Prostate gland (tissue), 2 donors: Measurements from ENCODE around the gene PNPLA4. TPM values are rescaled to one million over a fixed set of nuclear protein-coding genes. Genes with fewer than 3 reads are reported as not detected.

ENCODE experiments used
- DNase-seq: peaks from one replicate; pipeline ENCODE4 v3.0.0-alpha.2; 2019; ENCODE audit warnings: low spot score
- H3K27ac ChIP-seq, 2 donors: fragments of 200-600 bp; sonication (generic); 2 replicates each; pipeline ENCODE4 v1.5.1; 2017 to 2019
- H3K27me3 ChIP-seq: fragments of 200-600 bp; sonication (generic); replicated peaks from 2 replicates; pipeline ENCODE4 v1.5.1; 2019; ENCODE audit not compliant: insufficient read depth
- H3K36me3 ChIP-seq, 2 donors: fragments of 200-600 bp; sonication (generic); 1 replicate in 1 of 2; 2 replicates in 1 of 2; pipeline versions ENCODE4 v1.5.1 to v1.8.1; 2017 to 2019
- H3K4me1 ChIP-seq: fragments of 200-600 bp; sonication (generic); replicated peaks from 2 replicates; pipeline ENCODE4 v1.5.1; 2019
- H3K4me3 ChIP-seq, 2 donors: fragments of 200-600 bp; sonication (generic); 2 replicates each; pipeline ENCODE4 v1.5.1; 2017 to 2019
- H3K9me3 ChIP-seq: fragments of 200-600 bp; sonication (generic); 2 replicates; pipeline ENCODE4 v1.5.1; 2017
- POLR2A ChIP-seq: fragments of 450-650 bp; IDR thresholded peaks from one replicate; pipeline ENCODE4 v1.6.1; 2016; ENCODE audit warnings: antibody characterized with exemption, mild to moderate bottlenecking
- POLR2AphosphoS5 ChIP-seq: sonication (generic); formaldehyde crosslinking; IDR thresholded peaks from one replicate; pipeline ENCODE4 v1.6.1; 2017; ENCODE audit warnings: antibody characterized with exemption
- WGBS: methylation state at CpG from one replicate; pipeline ENCODE4 v1.1.5; 2018; 5-methylcytosine and 5-hydroxymethylcytosine counted together
- intact Hi-C: fragments of 100-400 bp; cut with DNase I; formaldehyde crosslinking; loops from one replicate; pipeline ENCODE4 v1.14.2; 2022
- total RNA-seq, 2 donors: library from RNA; depleted of rRNA; stranded (reverse); fragments of >200 nt; gene quantifications; one replicate each; pipeline ENCODE4 v1.1.0, GENCODE V29; 2016
- TF ChIP-seq, protein P1 (sequence below), 4 experiments: fragments of 200-600 bp in 2 of 4; fragments of 450-650 bp in 2 of 4; sonication (generic) in 2 of 4; IDR thresholded peaks; 1 replicate in 3 of 4; 2 replicates in 1 of 4; pipeline ENCODE4 v1.5.1; 2016 to 2019; ENCODE audit warnings: antibody characterized with exemption in 4 of 4, mild to moderate bottlenecking in 2 of 4, moderate library complexity in 2 of 4

Gene PNPLA4
- total RNA-seq, 2 donors from 2014 or later, result 23.1 to 29.0 TPM

DNA sequence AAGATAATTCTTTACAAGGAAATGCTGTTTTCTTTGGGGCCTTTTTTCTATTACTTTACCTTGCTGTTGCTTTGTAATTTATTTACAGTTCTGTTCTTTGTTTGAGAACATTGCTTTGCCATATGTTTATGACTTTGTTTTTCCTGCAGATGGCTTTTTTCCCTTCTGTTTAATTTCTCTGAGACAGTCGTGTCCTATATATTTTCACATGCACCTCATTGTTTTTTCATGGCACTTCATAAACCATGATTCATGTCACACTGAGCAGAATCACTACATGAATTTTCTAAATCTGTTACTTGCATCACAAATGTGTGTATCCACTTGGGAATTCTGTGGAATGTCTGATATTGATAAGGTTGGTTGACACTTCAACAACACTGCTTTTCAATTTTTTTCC lies 33.0 kb upstream of the PNPLA4 start:
- intact Hi-C loops, result no loop called here
- no peaks in the 10 kb centered on the region for H3K9me3 ChIP-seq
- no peak for DNase-seq
- no peaks in the 10 kb centered on the region for H3K4me1 ChIP-seq
- TF ChIP-seq POLR2AphosphoS5 (no peak), POLR2A (no peak)
- TF ChIP-seq, protein P1, sequence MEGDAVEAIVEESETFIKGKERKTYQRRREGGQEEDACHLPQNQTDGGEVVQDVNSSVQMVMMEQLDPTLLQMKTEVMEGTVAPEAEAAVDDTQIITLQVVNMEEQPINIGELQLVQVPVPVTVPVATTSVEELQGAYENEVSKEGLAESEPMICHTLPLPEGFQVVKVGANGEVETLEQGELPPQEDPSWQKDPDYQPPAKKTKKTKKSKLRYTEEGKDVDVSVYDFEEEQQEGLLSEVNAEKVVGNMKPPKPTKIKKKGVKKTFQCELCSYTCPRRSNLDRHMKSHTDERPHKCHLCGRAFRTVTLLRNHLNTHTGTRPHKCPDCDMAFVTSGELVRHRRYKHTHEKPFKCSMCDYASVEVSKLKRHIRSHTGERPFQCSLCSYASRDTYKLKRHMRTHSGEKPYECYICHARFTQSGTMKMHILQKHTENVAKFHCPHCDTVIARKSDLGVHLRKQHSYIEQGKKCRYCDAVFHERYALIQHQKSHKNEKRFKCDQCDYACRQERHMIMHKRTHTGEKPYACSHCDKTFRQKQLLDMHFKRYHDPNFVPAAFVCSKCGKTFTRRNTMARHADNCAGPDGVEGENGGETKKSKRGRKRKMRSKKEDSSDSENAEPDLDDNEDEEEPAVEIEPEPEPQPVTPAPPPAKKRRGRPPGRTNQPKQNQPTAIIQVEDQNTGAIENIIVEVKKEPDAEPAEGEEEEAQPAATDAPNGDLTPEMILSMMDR (IDR thresholded peaks at IDR 0.05), result no peak
- H3K27ac ChIP-seq, result no peak overlapping the region
- no peaks in the 10 kb centered on the region for H3K36me3 ChIP-seq
- 63% methylated on average over 1 of the region's 1 CpG for WGBS
- no peak overlapping the region for H3K4me3 ChIP-seq
- no peaks in the 10 kb centered on the region for H3K27me3 ChIP-seq

DNA sequence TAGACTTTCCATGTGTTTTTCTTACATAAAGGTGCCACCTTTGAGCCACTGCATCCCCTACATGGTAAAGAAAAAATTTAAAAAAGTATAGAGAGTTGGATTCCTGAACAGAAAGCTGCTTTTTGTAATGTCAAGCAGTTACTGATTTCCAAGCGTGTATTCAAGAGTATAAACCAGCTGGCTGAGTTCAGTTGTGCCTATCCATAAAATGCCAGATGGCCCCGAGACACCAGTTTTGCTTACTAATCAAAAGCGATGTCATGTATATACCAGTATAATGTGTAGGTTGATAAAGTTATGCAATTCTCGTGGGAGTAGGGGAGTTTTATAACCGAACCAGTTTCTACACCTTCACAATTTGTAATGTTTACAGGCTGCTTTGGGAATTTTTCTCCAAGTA lies 26.2 kb upstream of the PNPLA4 start:
- no peaks in the 10 kb centered on the region for H3K27me3 ChIP-seq
- 26% methylated on average over 5 of the region's 5 CpGs for WGBS
- H3K36me3 ChIP-seq, result no peaks in the 10 kb centered on the region
- no peak overlapping the region for H3K4me3 ChIP-seq
- DNase-seq, result no peak
- H3K27ac ChIP-seq, result no peak overlapping the region
- no peaks in the 10 kb centered on the region for H3K9me3 ChIP-seq
- TF ChIP-seq POLR2AphosphoS5 (no peak), POLR2A (no peak)
- TF ChIP-seq, protein P1 (IDR thresholded peaks at IDR 0.05), result no peak
- no peaks in the 10 kb centered on the region for H3K4me1 ChIP-seq
- intact Hi-C loops, result no loop called here

DNA sequence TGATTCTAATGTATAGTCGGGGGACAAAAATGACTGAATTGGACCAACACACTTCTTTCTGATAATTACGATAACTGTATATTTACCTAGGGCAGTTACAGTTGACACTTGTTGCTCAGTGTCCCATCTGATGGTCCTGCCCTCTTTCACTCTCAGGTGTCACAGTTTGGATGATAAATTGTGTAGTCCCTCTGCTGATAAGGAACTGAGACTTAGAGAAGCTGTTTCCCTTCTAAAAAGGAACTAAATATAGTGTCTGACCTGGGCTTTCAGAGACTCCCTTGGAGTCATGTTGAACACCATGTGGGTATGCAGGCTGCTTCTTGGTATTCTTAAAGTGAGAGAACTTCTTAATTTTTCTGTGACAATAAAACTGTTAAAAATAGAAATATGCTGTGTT lies 23.7 kb upstream of the PNPLA4 start:
- no peak for DNase-seq
- Histone ChIP-seq H3K27ac (no peak overlapping the region), H3K4me1 (no peaks in the 10 kb centered on the region), H3K27me3 (no peaks in the 10 kb centered on the region), H3K9me3 (no peaks in the 10 kb centered on the region), H3K4me3 (no peak overlapping the region), H3K36me3 (no peaks in the 10 kb centered on the region)
- intact Hi-C loops, result no loop called here
- TF ChIP-seq, protein P1 (IDR thresholded peaks at IDR 0.05), result no peak
- 85% methylated on average over 2 of the region's 2 CpGs for WGBS

DNA sequence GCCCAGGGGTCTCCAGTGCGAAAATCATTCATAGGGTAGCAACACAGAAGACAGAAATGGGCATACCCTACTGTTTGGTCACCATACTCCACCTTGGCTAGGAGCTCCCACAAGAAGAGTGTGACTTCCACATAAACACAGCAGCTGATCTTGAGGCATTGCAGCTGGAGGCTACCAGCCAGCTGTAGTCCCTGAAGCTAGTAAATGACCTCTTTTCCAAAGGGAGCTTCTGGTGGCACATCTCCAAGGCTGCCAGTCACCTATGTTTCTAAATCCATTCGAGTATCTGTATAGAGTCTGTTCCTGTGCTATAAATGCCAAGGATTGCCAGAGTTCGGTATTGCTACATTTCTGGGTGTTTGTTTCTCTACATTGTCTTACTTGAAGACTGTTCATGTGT lies 21.3 kb upstream of the PNPLA4 start:
- TF ChIP-seq POLR2A (no peak), POLR2AphosphoS5 (no peak)
- TF ChIP-seq, protein P1 (IDR thresholded peaks at IDR 0.05), result no peak
- Histone ChIP-seq H3K9me3 (no peaks in the 10 kb centered on the region), H3K4me1 (no peaks in the 10 kb centered on the region), H3K27ac (no peak overlapping the region), H3K4me3 (no peak overlapping the region), H3K36me3 (no peaks in the 10 kb centered on the region), H3K27me3 (no peaks in the 10 kb centered on the region)
- no peak for DNase-seq
- 43% methylated on average over 3 of the region's 3 CpGs for WGBS
- intact Hi-C loops, result no loop called here

DNA sequence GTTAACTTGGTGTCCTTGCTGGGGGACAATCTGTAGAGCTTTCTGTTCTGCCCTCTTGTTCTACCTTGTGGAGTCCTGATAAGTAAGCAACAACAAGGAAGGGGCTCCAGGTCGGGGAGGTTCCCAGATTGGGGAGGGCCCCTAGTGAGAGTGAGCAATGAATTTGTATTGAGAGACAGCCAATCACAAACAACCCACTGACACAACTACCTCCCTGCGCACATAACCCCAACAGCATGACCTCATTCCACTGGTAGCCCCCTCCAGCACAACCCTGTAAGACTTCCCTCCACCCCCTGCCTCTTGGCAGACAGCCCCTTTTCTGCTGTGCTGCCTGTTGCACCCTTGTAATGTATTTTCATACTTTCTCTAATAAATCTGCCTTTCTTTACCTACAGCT lies 19.7 kb upstream of the PNPLA4 start:
- Histone ChIP-seq H3K27ac (no peak overlapping the region), H3K36me3 (no peaks in the 10 kb centered on the region), H3K4me3 (no peak overlapping the region), H3K9me3 (no peaks in the 10 kb centered on the region), H3K27me3 (no peaks in the 10 kb centered on the region), H3K4me1 (no peaks in the 10 kb centered on the region)
- DNase-seq, result no peak
- no peak for TF ChIP-seq POLR2A
- TF ChIP-seq, protein P1 (IDR thresholded peaks at IDR 0.05), result no peak
- TF ChIP-seq POLR2AphosphoS5, result no peak
- intact Hi-C loops, result no loop called here
- WGBS, result 44% methylated on average over 2 of the region's 2 CpGs
